ENCODE data around the gene BGN.

Gene BGN

GRCh38 chrX:153517946-153518834 lies 23.4 kb downstream of the BGN start:
- DNase-seq (ENCODE audit: low read depth) = no peak
- no peak overlapping the region for H3K4me3 ChIP-seq (ENCODE audit: low read depth, low read length)
- TF ChIP-seq CTCF (IDR thresholded peaks at IDR 0.05; ENCODE audit: control insufficient read depth, extremely low read depth, insufficient read depth) = no peak

GRCh38 chrX:153519569-153520286 lies 24.9 kb downstream of the BGN start:
- TF ChIP-seq CTCF (IDR thresholded peaks at IDR 0.05; ENCODE audit: control insufficient read depth, extremely low read depth, insufficient read depth) = no peak
- no peak for DNase-seq (ENCODE audit: low read depth)
- no peak overlapping the region for H3K4me3 ChIP-seq (ENCODE audit: low read depth, low read length)

GRCh38 chrX:153520287-153520917 lies 25.6 kb downstream of the BGN start:
- no peak overlapping the region for H3K4me3 ChIP-seq (ENCODE audit: low read depth, low read length)
- no peak for TF ChIP-seq CTCF (IDR thresholded peaks at IDR 0.05; ENCODE audit: control insufficient read depth, extremely low read depth, insufficient read depth)
- no peak for DNase-seq (ENCODE audit: low read depth)

GRCh38 chrX:153521034-153521433 lies 26.3 kb downstream of the BGN start:
- DNase-seq (ENCODE audit: low read depth) = no peak
- TF ChIP-seq CTCF (IDR thresholded peaks at IDR 0.05; ENCODE audit: control insufficient read depth, extremely low read depth, insufficient read depth) = no peak
- no peak overlapping the region for H3K4me3 ChIP-seq (ENCODE audit: low read depth, low read length)

- no peak for TF ChIP-seq CTCF (IDR thresholded peaks at IDR 0.05; ENCODE audit: control insufficient read depth, extremely low read depth, insufficient read depth)
- H3K4me3 ChIP-seq (ENCODE audit: low read depth, low read length) = no peak overlapping the region
- DNase-seq (ENCODE audit: low read depth) = no peak
Observed at GRCh38 chrX:153522259-153522658, 27.5 kb downstream of the BGN start.

GRCh38 chrX:153523269-153523668 lies 28.5 kb downstream of the BGN start:
- no peak for DNase-seq (ENCODE audit: low read depth)
- TF ChIP-seq CTCF (IDR thresholded peaks at IDR 0.05; ENCODE audit: control insufficient read depth, extremely low read depth, insufficient read depth) = no peak

More at GRCh38 chrX:153523269-153523668, 28.5 kb downstream of the BGN start:
- H3K4me3 ChIP-seq (ENCODE audit: low read depth, low read length) = no peak overlapping the region

Data from LNCaP clone FGC (cell line).